ENCODE results near the gene SLC66A2. TPM values are rescaled to one million over a fixed set of nuclear protein-coding genes. Genes with fewer than 3 reads are reported as not detected.

Gene SLC66A2
- total RNA-seq, 2 experiments from 2014 or later, result 44.5 to 44.8 TPM

DNA sequence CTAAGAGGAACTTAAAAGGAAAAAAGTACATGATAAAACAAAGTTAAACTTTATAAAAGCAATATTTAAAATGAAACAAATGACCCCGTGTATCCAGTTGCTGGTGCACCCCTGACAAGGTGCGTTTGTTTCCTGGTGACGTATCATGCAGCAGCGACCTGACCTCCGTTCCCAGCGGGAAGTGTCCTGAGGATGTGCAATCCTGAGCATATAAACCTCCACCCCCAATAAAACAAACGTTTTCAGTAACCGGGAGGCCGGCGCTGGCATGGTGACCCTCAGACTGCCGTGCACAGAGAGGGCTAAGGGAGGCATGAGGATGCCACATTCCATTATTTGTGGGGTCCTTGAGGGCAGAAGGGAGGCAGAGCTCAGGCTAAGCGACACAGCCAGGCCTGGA, 14.8 kb downstream of the SLC66A2 start:
- POLR2A ChIA-PET, result no interaction called here
- Mint-ChIP-seq H3K36me3 (ENCODE audit: low read depth) (peaks cover 96% of the 10 kb centered on the region), H3K4me3 (no peak overlapping the region), H3K9me3 (peaks cover 12% of the 10 kb centered on the region), H3K27ac (no peak overlapping the region), H3K27me3 (no peaks in the 10 kb centered on the region), H3K4me1 (ENCODE audit: low read depth) (peaks cover 13% of the 10 kb centered on the region)
- ATAC-seq (ENCODE audit: poor library complexity) (no peak), DNase-seq (no peak)
- no peaks in the 10 kb centered on the region for H3K4me1 ChIP-seq (ENCODE audit: insufficient read depth, low read length)
- no peak overlapping the region for H3K27ac ChIP-seq (ENCODE audit: low read depth in 1 of 2, low read length in 2 of 2)
- intact Hi-C loops (cut with DNase I, micrococcal nuclease), result no loop called here
- no peak overlapping the region for H3K4me3 ChIP-seq (ENCODE audit: low read length)
- CTCF ChIA-PET, result no interaction called here
- H3K27me3 ChIP-seq (ENCODE audit: control insufficient read depth in 1 of 2, insufficient read depth in 2 of 2, low read length in 2 of 2), result no peaks in the 10 kb centered on the region
- TF ChIP-seq, protein P1, sequence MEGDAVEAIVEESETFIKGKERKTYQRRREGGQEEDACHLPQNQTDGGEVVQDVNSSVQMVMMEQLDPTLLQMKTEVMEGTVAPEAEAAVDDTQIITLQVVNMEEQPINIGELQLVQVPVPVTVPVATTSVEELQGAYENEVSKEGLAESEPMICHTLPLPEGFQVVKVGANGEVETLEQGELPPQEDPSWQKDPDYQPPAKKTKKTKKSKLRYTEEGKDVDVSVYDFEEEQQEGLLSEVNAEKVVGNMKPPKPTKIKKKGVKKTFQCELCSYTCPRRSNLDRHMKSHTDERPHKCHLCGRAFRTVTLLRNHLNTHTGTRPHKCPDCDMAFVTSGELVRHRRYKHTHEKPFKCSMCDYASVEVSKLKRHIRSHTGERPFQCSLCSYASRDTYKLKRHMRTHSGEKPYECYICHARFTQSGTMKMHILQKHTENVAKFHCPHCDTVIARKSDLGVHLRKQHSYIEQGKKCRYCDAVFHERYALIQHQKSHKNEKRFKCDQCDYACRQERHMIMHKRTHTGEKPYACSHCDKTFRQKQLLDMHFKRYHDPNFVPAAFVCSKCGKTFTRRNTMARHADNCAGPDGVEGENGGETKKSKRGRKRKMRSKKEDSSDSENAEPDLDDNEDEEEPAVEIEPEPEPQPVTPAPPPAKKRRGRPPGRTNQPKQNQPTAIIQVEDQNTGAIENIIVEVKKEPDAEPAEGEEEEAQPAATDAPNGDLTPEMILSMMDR (IDR thresholded peaks at IDR 0.05), result no peak
- H3K36me3 ChIP-seq (ENCODE audit: insufficient read depth, low read length), result peaks cover 38% of the 10 kb centered on the region
- H3K9me3 ChIP-seq (ENCODE audit: control insufficient read depth in 1 of 2, insufficient read depth in 1 of 2, low read length in 2 of 2), result peaks cover 20 to 53% of the 10 kb centered on the region in 2 experiments

DNA sequence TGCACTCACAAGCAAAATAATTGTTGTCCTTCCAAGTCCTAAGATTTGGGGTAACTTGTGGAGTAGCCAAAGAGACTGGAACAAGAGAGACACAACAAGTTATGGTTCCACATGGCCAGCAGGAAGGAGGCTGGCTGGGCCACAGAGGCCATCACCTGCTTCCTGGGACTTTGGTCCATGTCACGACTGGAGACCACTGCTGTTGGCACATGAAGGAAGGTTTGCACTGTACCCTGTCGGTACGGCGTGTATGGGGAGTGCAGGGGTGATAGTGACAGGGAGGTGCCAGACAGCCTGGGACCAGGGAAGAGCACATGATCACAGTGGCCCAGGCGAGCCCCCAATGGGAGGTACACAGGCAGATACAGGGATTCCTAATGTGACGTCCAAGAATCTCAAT, 15.5 kb downstream of the SLC66A2 start:
- peaks cover 96% of the 10 kb centered on the region for H3K36me3 Mint-ChIP-seq (ENCODE audit: low read depth)
- H3K27ac Mint-ChIP-seq, result no peak overlapping the region
- Histone ChIP-seq H3K4me3 (ENCODE audit: low read length) (no peak overlapping the region), H3K9me3 (ENCODE audit: control insufficient read depth in 1 of 2, insufficient read depth in 1 of 2, low read length in 2 of 2) (peaks cover 20 to 56% of the 10 kb centered on the region in 2 experiments), H3K36me3 (ENCODE audit: insufficient read depth, low read length) (peaks cover 31% of the 10 kb centered on the region), H3K4me1 (ENCODE audit: insufficient read depth, low read length) (no peaks in the 10 kb centered on the region), H3K27ac (ENCODE audit: low read depth in 1 of 2, low read length in 2 of 2) (no peak overlapping the region), H3K27me3 (ENCODE audit: control insufficient read depth in 1 of 2, insufficient read depth in 2 of 2, low read length in 2 of 2) (no peaks in the 10 kb centered on the region)
- no peak overlapping the region for H3K4me3 Mint-ChIP-seq
- no peak for ATAC-seq (ENCODE audit: poor library complexity)
- ChIA-PET CTCF (no interaction called here), POLR2A (no interaction called here)
- intact Hi-C loops (cut with DNase I, micrococcal nuclease), result no loop called here
- H3K4me1 Mint-ChIP-seq (ENCODE audit: low read depth), result peaks cover 13% of the 10 kb centered on the region
- H3K9me3 Mint-ChIP-seq, result peaks cover 18% of the 10 kb centered on the region
- TF ChIP-seq, protein P1 (IDR thresholded peaks at IDR 0.05), result no peak
- H3K27me3 Mint-ChIP-seq, result no peaks in the 10 kb centered on the region
- DNase-seq, result no peak

DNA sequence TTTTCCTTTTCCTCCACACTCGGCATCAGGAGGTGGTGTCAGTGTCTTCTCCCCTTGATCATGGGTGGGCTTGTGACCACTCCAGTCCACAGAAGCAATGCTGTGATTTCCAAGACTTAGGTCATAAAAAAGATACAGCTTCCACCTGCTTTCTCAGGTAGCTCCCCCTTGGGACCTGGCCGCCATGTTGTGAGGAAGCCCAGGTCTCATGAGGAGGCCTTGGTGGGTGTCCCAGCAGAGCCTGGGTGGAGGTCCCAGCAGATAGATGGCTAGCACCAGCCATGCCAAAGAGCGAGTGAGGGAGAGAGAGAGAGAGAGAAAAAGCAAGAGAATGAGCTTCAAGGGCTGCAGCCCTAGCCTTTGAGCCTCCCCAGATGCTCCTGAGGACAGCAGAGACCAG, 16.0 kb downstream of the SLC66A2 start:
- intact Hi-C loops (cut with DNase I, micrococcal nuclease), result no loop called here
- Histone ChIP-seq H3K4me1 (ENCODE audit: insufficient read depth, low read length) (no peaks in the 10 kb centered on the region), H3K4me3 (ENCODE audit: low read length) (no peak overlapping the region), H3K27me3 (ENCODE audit: control insufficient read depth in 1 of 2, insufficient read depth in 2 of 2, low read length in 2 of 2) (no peaks in the 10 kb centered on the region), H3K27ac (ENCODE audit: low read depth in 1 of 2, low read length in 2 of 2) (no peak overlapping the region), H3K9me3 (ENCODE audit: control insufficient read depth in 1 of 2, insufficient read depth in 1 of 2, low read length in 2 of 2) (peaks cover 23 to 56% of the 10 kb centered on the region in 2 experiments), H3K36me3 (ENCODE audit: insufficient read depth, low read length) (peaks cover 27% of the 10 kb centered on the region)
- no peaks in the 10 kb centered on the region for H3K27me3 Mint-ChIP-seq
- ChIA-PET POLR2A (no interaction called here), CTCF (no interaction called here)
- H3K36me3 Mint-ChIP-seq (ENCODE audit: low read depth), result peaks cover 99% of the 10 kb centered on the region
- H3K4me3 Mint-ChIP-seq, result no peak overlapping the region
- peaks cover 18% of the 10 kb centered on the region for H3K9me3 Mint-ChIP-seq
- H3K4me1 Mint-ChIP-seq (ENCODE audit: low read depth), result peaks cover 13% of the 10 kb centered on the region
- TF ChIP-seq, protein P1 (IDR thresholded peaks at IDR 0.05), result no peak
- no peak overlapping the region for H3K27ac Mint-ChIP-seq
- DNase-seq, result no peak
- no peak for ATAC-seq (ENCODE audit: poor library complexity)

Measured in CD4-positive, alpha-beta T cell (primary cell).